Measurements from ENCODE around the gene PAH. TPM values are rescaled to one million over a fixed set of nuclear protein-coding genes. Genes with fewer than 3 reads are reported as not detected.

The PAH gene
- total and polyA plus RNA-seq, 2 of the 8 experiments (the other 6 are each of a cell fraction or from before 2014, with no cell fraction given), result 3.9 to 9.0 TPM

GRCh38 chr12:102939670-102940222, 22.7 kb upstream of the PAH start:
- H3K4me3 ChIP-seq (ENCODE audit: extremely low read depth in 1 of 4, insufficient read depth in 2 of 4, low read depth in 3 of 4, low read length in 4 of 4), result no peak overlapping the region
- H3K4me1 ChIP-seq (replicated peaks in 1 of 4; ENCODE audit: control insufficient read depth in 3 of 4, insufficient read depth in 4 of 4, low read length in 3 of 4), result no peaks in the 10 kb centered on the region; a peak in 1 of 7 replicates
- H3K9ac ChIP-seq (replicated peaks in 1 of 4; ENCODE audit: extremely low read depth in 1 of 4, low read depth in 3 of 4, low read length in 3 of 4), result no peak overlapping the region
- no peak overlapping the region for H3K14ac ChIP-seq (ENCODE audit: insufficient read length)
- FAIRE-seq, result no peak
- no peak overlapping the region for H3K56ac ChIP-seq (replicated peaks; ENCODE audit: insufficient read length, low read depth, low read length)
- no peak overlapping the region for H3K23ac ChIP-seq (ENCODE audit: insufficient read length)
- no peak overlapping the region for H2AFZ ChIP-seq (ENCODE audit: low read length)
- H4K8ac ChIP-seq (ENCODE audit: extremely low read depth, insufficient read depth, low read length), result no peak overlapping the region
- peak overlapping the region; percentile 72 for H3K4ac ChIP-seq (replicated peaks; ENCODE audit: insufficient read length, low read depth, low read length)
- H4K20me1 ChIP-seq (replicated peaks in 1 of 2; ENCODE audit: control insufficient read depth in 1 of 2, insufficient read depth in 2 of 2, low read length in 2 of 2), result no peaks in the 10 kb centered on the region
- no peak overlapping the region for H3K27ac ChIP-seq (ENCODE audit: low read depth, low read length)
- H4K91ac ChIP-seq (replicated peaks; ENCODE audit: insufficient read length, low read length), result no peak overlapping the region
- H2BK15ac ChIP-seq (ENCODE audit: low read length), result no peak overlapping the region
- H3K4me2 ChIP-seq (ENCODE audit: insufficient read depth in 1 of 2, low read depth in 2 of 2, low read length in 2 of 2), result no peak overlapping the region
- no peaks in the 10 kb centered on the region; a peak in 1 of 4 replicates for H3K9me3 ChIP-seq (ENCODE audit: insufficient read depth in 2 of 2, low read depth in 1 of 2, low read length in 1 of 2)
- no peaks in the 10 kb centered on the region for H3K36me3 ChIP-seq (ENCODE audit: control insufficient read depth in 2 of 4, insufficient read depth in 4 of 4, low read length in 3 of 4)
- no peak overlapping the region for H2BK12ac ChIP-seq (ENCODE audit: low read depth, low read length)
- H3K23me2 ChIP-seq (ENCODE audit: low read depth, low read length), result no peaks in the 10 kb centered on the region
- no peak overlapping the region for H2AK5ac ChIP-seq (ENCODE audit: low read depth, low read length)
- no peaks in the 10 kb centered on the region for H3K79me2 ChIP-seq (ENCODE audit: control insufficient read depth in 1 of 2, insufficient read depth in 2 of 2, low read length in 2 of 2)
- no peaks in the 10 kb centered on the region for H3K27me3 ChIP-seq (replicated peaks in 1 of 4; ENCODE audit: control insufficient read depth in 3 of 4, extremely low read depth in 1 of 4, insufficient read depth in 3 of 4, low read length in 3 of 4)
- H2BK20ac ChIP-seq (ENCODE audit: low read length), result no peak overlapping the region
- WGBS, 2 experiments (ENCODE audit: extremely low coverage in 1 of 2, insufficient coverage in 1 of 2, insufficient read length in 1 of 2, insufficient replicate concordance in 2 of 2, low coverage in 1 of 2, low lambda C conversion rate in 2 of 2, missing lambda C conversion rate in 1 of 2), result 57% methylated on average over 2 of the region's 2 CpGs; no CpG with 5 or more reads in 1 of the 2 experiments
- CTCF ChIA-PET (ENCODE audit: partially characterized antibody), result interaction anchor here (0.8 to 4.6 kb wide), 20 partner anchors 9 to 609 kb away, joined by 3 to 56 read pairs (median 5); partner anchors contain the start of gene PAH
- no peak overlapping the region for H3K18ac ChIP-seq (ENCODE audit: extremely low read depth, low read length)
- H2BK5ac ChIP-seq (ENCODE audit: low read depth, low read length), result no peak overlapping the region
- POLR2A ChIA-PET (ENCODE audit: partially characterized antibody), result no interaction called here
- no peak overlapping the region for H2BK120ac ChIP-seq (replicated peaks; ENCODE audit: low read depth, low read length)
- DNase-seq (ENCODE audit: low read depth in 1 of 2, low spot score in 2 of 2), result no peak
- TF ChIP-seq RAD21 (IDR thresholded peaks at IDR 0.05 in 1 of 2, conservative IDR thresholded peaks at IDR 0.05 in 1 of 2; ENCODE audit: low read depth in 2 of 2, low read length in 2 of 2), result peak; percentile 77
- TF ChIP-seq MAX (IDR thresholded peaks at IDR 0.05), result no peak
- TF ChIP-seq CTCF (IDR thresholded peaks at IDR 0.05; ENCODE audit: control extremely low read depth in 1 of 3, insufficient read depth in 1 of 3, low read depth in 1 of 3, low read length in 3 of 3), result peak in 2 of 3 experiments; percentile 44 to 59; a peak in 3 of 4 replicates
- H4K5ac ChIP-seq (ENCODE audit: insufficient read length, low read depth, low read length), result no peak overlapping the region
- H3K79me1 ChIP-seq (ENCODE audit: low read depth, low read length), result no peaks in the 10 kb centered on the region

Data from H1 (cell line).